ENCODE results near the gene GUCY2C.

- TF ChIP-seq EZH2 (IDR thresholded peaks at IDR 0.05) (no peak), POLR2AphosphoS5 (IDR thresholded peaks at IDR 0.05; ENCODE audit: borderline replicate concordance, low read depth, low read length) (no peak)
Measured at GRCh38 chr12:14693116-14693515, 3.3 kb downstream of the GUCY2C start.

Measured in SK-N-MC (cell line).